GM12878 (cell line): Measurements from ENCODE around the gene C1QL1. TPM values are rescaled to one million over a fixed set of nuclear protein-coding genes. Genes with fewer than 3 reads are reported as not detected.

Experiments used
- CTCF ChIP-seq, 3 experiments: IDR thresholded peaks in 2 of 3; conservative IDR thresholded peaks in 1 of 3; 2 replicates each; pipeline ENCODE4 v1.5.1; 2011; ENCODE audit warnings: low read depth in 3 of 3, low read length in 3 of 3, mild to moderate bottlenecking in 3 of 3, control low read depth in 2 of 3, moderate library complexity in 2 of 3, inconsistent platforms in 1 of 3, mixed read lengths in 1 of 3; ENCODE audit not compliant: control insufficient read depth in 2 of 3, insufficient read depth in 1 of 3; ENCODE audit errors: extremely low read depth in 1 of 3
- IKZF1 ChIP-seq: fragments of 450-650 bp; conservative IDR thresholded peaks from 2 replicates; pipeline ENCODE4 v1.6.1; 2017; ENCODE audit warnings: antibody characterized with exemption, mild to moderate bottlenecking
- MAX ChIP-seq: IDR thresholded peaks from 2 replicates; pipeline ENCODE4 v1.6.1; 2012; ENCODE audit warnings: low read depth, low read length, improper control_type of control experiment
- MYB ChIP-seq: fragments of 150-350 bp; IDR thresholded peaks from 2 replicates; pipeline ENCODE4 v1.6.1; 2014; ENCODE audit warnings: mild to moderate bottlenecking, low read depth, low read length, borderline replicate concordance
- POLR2AphosphoS2 ChIP-seq: IDR thresholded peaks from 2 replicates; pipeline ENCODE4 v1.6.1; 2011; ENCODE audit warnings: low read depth, mild to moderate bottlenecking, low read length, improper control_type of control experiment, moderate library complexity
- POLR2AphosphoS5 ChIP-seq: IDR thresholded peaks from 2 replicates; pipeline ENCODE4 v1.6.1; 2011; ENCODE audit warnings: mild to moderate bottlenecking, low read length, inconsistent platforms
- RELA ChIP-seq: fragments of 450-650 bp; IDR thresholded peaks from 2 replicates; pipeline ENCODE4 v1.8.0; 2014; ENCODE audit warnings: borderline replicate concordance; ENCODE audit not compliant: partially characterized antibody
- SIN3A ChIP-seq: IDR thresholded peaks from 2 replicates; pipeline ENCODE4 v1.6.1; 2012; ENCODE audit warnings: low read depth, low read length, improper control_type of control experiment
- SMC3 ChIP-seq: IDR thresholded peaks from 2 replicates; pipeline ENCODE4 v1.6.1; 2011; ENCODE audit warnings: low read length, improper control_type of control experiment, borderline replicate concordance
- STAT1 ChIP-seq: fragments of 450-650 bp; conservative IDR thresholded peaks from 2 replicates; pipeline ENCODE4 v1.6.1; 2014; ENCODE audit warnings: antibody characterized with exemption, mild to moderate bottlenecking
- SUZ12 ChIP-seq: fragments of 200-600 bp; sonication (generic); IDR thresholded peaks from one replicate; pipeline ENCODE4 v1.6.1; 2018; ENCODE audit warnings: antibody characterized with exemption, mild to moderate bottlenecking; ENCODE audit not compliant: unreplicated experiment
- USF2 ChIP-seq: IDR thresholded peaks from 2 replicates; pipeline ENCODE4 v1.6.1; 2011; ENCODE audit warnings: low read depth, low read length, improper control_type of control experiment, borderline replicate concordance
- WRNIP1 ChIP-seq: IDR thresholded peaks from 2 replicates; pipeline ENCODE4 v1.6.1; 2011; ENCODE audit warnings: low read depth, low read length, improper control_type of control experiment, borderline replicate concordance
- YY1 ChIP-seq: IDR thresholded peaks from 2 replicates; pipeline ENCODE4 v1.6.1; 2011; ENCODE audit warnings: low read depth, mild to moderate bottlenecking, low read length
- ZBTB40 ChIP-seq: fragments of 450-650 bp; IDR thresholded peaks from 2 replicates; pipeline ENCODE4 v1.6.1; 2016; ENCODE audit warnings: mild to moderate bottlenecking, moderate library complexity, borderline replicate concordance
- ZNF217 ChIP-seq: fragments of 450-650 bp; IDR thresholded peaks from 2 replicates; pipeline ENCODE4 v1.6.1; 2017; ENCODE audit warnings: antibody characterized with exemption, mild to moderate bottlenecking
- ZNF687 ChIP-seq: fragments of 450-650 bp; IDR thresholded peaks from 2 replicates; pipeline ENCODE4 v1.6.1; 2017; ENCODE audit warnings: mild to moderate bottlenecking, moderate library complexity
- polyA plus RNA-seq, 11 experiments: library from polyadenylated mRNA; depleted of rRNA in 4 of 11; unstranded in 6 of 11; stranded (reverse) in 5 of 11; fragments of >200 nt; fragmentation: Nextera tagmentation in 4 of 11; fragmentation: Illumina TruSeq in 1 of 11; extraction: Ambion mirVana in 4 of 11; extraction: Trizol in 1 of 11; gene quantifications; 1 replicate in 1 of 11; 2 replicates in 10 of 11; pipeline versions ENCODE4 v1.2.1 to v1.2.3, GENCODE V29; 2011 to 2016; ENCODE audit warnings: inconsistent platforms in 2 of 11, missing spikeins in 2 of 11, low read depth in 1 of 11
- total RNA-seq, 4 experiments: library from RNA; depleted of rRNA in 3 of 4; stranded (reverse); fragments of >200 nt in 3 of 4; fragmentation: Illumina TruSeq in 1 of 4; extraction: Trizol in 1 of 4; gene quantifications; 2 replicates each; pipeline versions ENCODE4 v1.2.1 to v1.2.3, GENCODE V29; 2013 to 2021

The C1QL1 gene
- total and polyA plus RNA-seq, 10 of the 15 experiments (the other 5 are each of a cell fraction or from before 2014, with no cell fraction given) = not detected

- TF ChIP-seq ZBTB40 = peak; percentile 88
- peak; percentile 84 for TF ChIP-seq ZNF687
- TF ChIP-seq ZNF217 = no peak
- TF ChIP-seq USF2 = no peak
- TF ChIP-seq IKZF1 = peak; percentile 58
- no peak; a peak in 1 of 6 replicates for TF ChIP-seq CTCF (IDR thresholded peaks at IDR 0.05 in 2 of 3, conservative IDR thresholded peaks at IDR 0.05 in 1 of 3; ENCODE audit: control insufficient read depth in 2 of 3, extremely low read depth in 1 of 3, insufficient read depth in 1 of 3, low read depth in 3 of 3, low read length in 3 of 3)
- no peak for TF ChIP-seq YY1
- peak; percentile 95 for TF ChIP-seq POLR2AphosphoS5
- peak; percentile 76; the same call in 1 of the 2 replicates for TF ChIP-seq MAX
- TF ChIP-seq SUZ12 = no peak
- TF ChIP-seq SMC3 = no peak
- TF ChIP-seq STAT1 = 0 out of 2 replicates have a peak, but pooled peaks have one; percentile 24
- no peak for TF ChIP-seq WRNIP1
- peak; percentile 94 for TF ChIP-seq POLR2AphosphoS2
- TF ChIP-seq MYB = no peak
- TF ChIP-seq RELA = no peak
- TF ChIP-seq SIN3A = peak; percentile 100
Observed at GRCh38 chr17:44947461-44948314, 20.4 kb downstream of the C1QL1 start, which contains the start of gene KIF18B (continued).
